HEK293 (cell line): ENCODE data around the gene RIMS1.

ENCODE experiments used
- CTCF ChIA-PET: fragments of 350-600 bp; formaldehyde crosslinking; extraction: SDS; loops from one replicate; lab custom pipeline; 2021; ENCODE audit warnings: antibody characterized with exemption; lab: Yijun Ruan, JAX
- POLR2A ChIA-PET: fragments of 300-600 bp; formaldehyde crosslinking; extraction: SDS; loops from one replicate; lab custom pipeline; 2020; ENCODE audit warnings: antibody characterized with exemption, inconsistent platforms; lab: Yijun Ruan, JAX
- H3K27ac ChIP-seq: fragments of 200-500 bp; sonication (Bioruptor generic); 2 replicates; pipeline ENCODE4 v1.5.1; 2014; ENCODE audit warnings: low read depth, low read length, control low read depth, inconsistent platforms; ENCODE audit errors: extremely low read depth
- H3K36me3 ChIP-seq, 2 experiments: fragments of 200-500 bp in 1 of 2; sonication (Bioruptor generic) in 1 of 2; 1 replicate in 1 of 2; 2 replicates in 1 of 2; pipeline ENCODE4 v1.5.1; 2014 to 2017; ENCODE audit warnings: inconsistent platforms in 2 of 2, low read length in 2 of 2; ENCODE audit not compliant: control insufficient read depth in 2 of 2, insufficient read depth in 1 of 2
- H3K4me1 ChIP-seq: fragments of 200-500 bp; sonication (Bioruptor generic); 2 replicates; pipeline ENCODE4 v1.5.1; 2014; ENCODE audit warnings: mild to moderate bottlenecking, low read length, inconsistent platforms; ENCODE audit not compliant: control insufficient read depth, insufficient read depth
- H3K4me3 ChIP-seq: 2 replicates; pipeline ENCODE4 v1.5.1; 2011; ENCODE audit warnings: low read depth, mild to moderate bottlenecking, control low read depth, low read length, moderate library complexity
- H3K9me3 ChIP-seq: fragments of 200-500 bp; sonication (Bioruptor generic); 2 replicates; pipeline ENCODE4 v1.5.1; 2014; ENCODE audit warnings: low read depth, low read length, inconsistent platforms; ENCODE audit not compliant: control insufficient read depth, insufficient read depth
- GFI1B ChIP-seq: fragments of 450-650 bp; formaldehyde crosslinking; IDR thresholded peaks from 2 replicates; pipeline ENCODE4 v1.5.1; 2016; ENCODE audit warnings: missing biosample characterization, missing genetic modification characterization
- GLIS2 ChIP-seq: fragments of 450-650 bp; formaldehyde crosslinking; IDR thresholded peaks from 2 replicates; pipeline ENCODE4 v1.5.1; 2016; ENCODE audit warnings: missing biosample characterization, missing genetic modification characterization
- HOXA7 ChIP-seq: sonication (generic); formaldehyde crosslinking; IDR thresholded peaks from 2 replicates; pipeline ENCODE4 v1.8.1; 2022; ENCODE audit warnings: missing genetic modification reagents, borderline replicate concordance
- MYNN ChIP-seq: fragments of 450-650 bp; formaldehyde crosslinking; IDR thresholded peaks from 2 replicates; pipeline ENCODE4 v1.5.1; 2016; ENCODE audit warnings: missing biosample characterization, missing genetic modification characterization, borderline replicate concordance
- OVOL3 ChIP-seq: fragments of 450-650 bp; formaldehyde crosslinking; IDR thresholded peaks from 2 replicates; pipeline ENCODE4 v1.5.1; 2016; ENCODE audit warnings: missing biosample characterization, missing genetic modification characterization
- ZNF155 ChIP-seq: fragments of 450-650 bp; formaldehyde crosslinking; IDR thresholded peaks from 2 replicates; pipeline ENCODE4 v1.5.1; 2016; ENCODE audit warnings: missing biosample characterization, missing genetic modification characterization
- ZNF16 ChIP-seq: fragments of 450-650 bp; formaldehyde crosslinking; IDR thresholded peaks from 2 replicates; pipeline ENCODE4 v1.5.1; 2016; ENCODE audit warnings: low read depth, missing biosample characterization, missing genetic modification characterization
- ZNF391 ChIP-seq: fragments of 450-650 bp; formaldehyde crosslinking; IDR thresholded peaks from 2 replicates; pipeline ENCODE4 v1.5.1; 2016; ENCODE audit warnings: low read depth, missing biosample characterization, missing genetic modification characterization, borderline replicate concordance
- ZNF423 ChIP-seq: fragments of 450-650 bp; formaldehyde crosslinking; IDR thresholded peaks from 2 replicates; pipeline ENCODE4 v1.5.1; 2016; ENCODE audit warnings: missing biosample characterization, missing genetic modification characterization
- ZNF426 ChIP-seq: fragments of 450-650 bp; formaldehyde crosslinking; IDR thresholded peaks from 2 replicates; pipeline ENCODE4 v1.5.1; 2017; ENCODE audit warnings: missing biosample characterization, missing genetic modification characterization, mild to moderate bottlenecking, inconsistent platforms, moderate library complexity
- ZNF518A ChIP-seq: fragments of 450-650 bp; formaldehyde crosslinking; conservative IDR thresholded peaks from 2 replicates; pipeline ENCODE4 v1.5.1; 2016; ENCODE audit warnings: low read depth, missing biosample characterization, missing genetic modification characterization
- ZNF768 ChIP-seq: fragments of 450-650 bp; formaldehyde crosslinking; IDR thresholded peaks from 2 replicates; pipeline ENCODE4 v1.5.1; 2018; ENCODE audit warnings: missing biosample characterization, mild to moderate bottlenecking, missing genetic modification characterization
- ZSCAN30 ChIP-seq: fragments of 450-650 bp; IDR thresholded peaks from 2 replicates; pipeline ENCODE4 v1.5.1; 2018; ENCODE audit warnings: missing biosample characterization, mild to moderate bottlenecking, missing genetic modification characterization, moderate library complexity
- TF ChIP-seq, protein P1 (sequence below): fragments of 450-650 bp; formaldehyde crosslinking; IDR thresholded peaks from 2 replicates; pipeline ENCODE4 v1.5.1; 2017; ENCODE audit warnings: missing biosample characterization, missing genetic modification characterization

Gene RIMS1

GRCh38 chr6:72418495-72418894 lies 532.1 kb downstream of the RIMS1 start:
- TF ChIP-seq ZNF768 (tag by site-specific recombination) (no peak), ZNF423 (tag by site-specific recombination) (no peak), ZNF16 (tag by site-specific recombination) (no peak), GLIS2 (tag by site-specific recombination) (no peak)
- TF ChIP-seq, all 188 proteins: peak for 0
- H3K9me3 ChIP-seq: no peaks in the 10 kb centered on the region
- no peak overlapping the region for H3K27ac ChIP-seq
- no peaks in the 10 kb centered on the region for H3K4me1 ChIP-seq
- ChIA-PET CTCF (interaction anchor here (0.6 to 1.0 kb wide), 5 partner anchors 9 to 260 kb away, joined by 3 read pairs; no protein-coding TSS in a partner anchor), POLR2A (no interaction called here)
- no peak overlapping the region for H3K4me3 ChIP-seq
- no peaks in the 10 kb centered on the region for H3K36me3 ChIP-seq

- ChIA-PET POLR2A (no interaction called here), CTCF (interaction anchor here (1.2 to 6.3 kb wide), 2 partner anchors 8 to 160 kb away, joined by 9 to 58 read pairs; no protein-coding TSS in a partner anchor)
- Histone ChIP-seq H3K4me3 (no peak overlapping the region), H3K9me3 (no peaks in the 10 kb centered on the region), H3K4me1 (no peaks in the 10 kb centered on the region), H3K36me3 (no peaks in the 10 kb centered on the region), H3K27ac (no peak overlapping the region)
- TF ChIP-seq ZSCAN30 (no peak), ZNF155 (tag by site-specific recombination) (no peak), ZNF391 (tag by site-specific recombination) (no peak)
- TF ChIP-seq, protein P1, sequence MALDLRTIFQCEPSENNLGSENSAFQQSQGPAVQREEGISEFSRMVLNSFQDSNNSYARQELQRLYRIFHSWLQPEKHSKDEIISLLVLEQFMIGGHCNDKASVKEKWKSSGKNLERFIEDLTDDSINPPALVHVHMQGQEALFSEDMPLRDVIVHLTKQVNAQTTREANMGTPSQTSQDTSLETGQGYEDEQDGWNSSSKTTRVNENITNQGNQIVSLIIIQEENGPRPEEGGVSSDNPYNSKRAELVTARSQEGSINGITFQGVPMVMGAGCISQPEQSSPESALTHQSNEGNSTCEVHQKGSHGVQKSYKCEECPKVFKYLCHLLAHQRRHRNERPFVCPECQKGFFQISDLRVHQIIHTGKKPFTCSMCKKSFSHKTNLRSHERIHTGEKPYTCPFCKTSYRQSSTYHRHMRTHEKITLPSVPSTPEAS: no peak
Measured at GRCh38 chr6:72419966-72420365, 533.6 kb downstream of the RIMS1 start.

- Histone ChIP-seq H3K4me1 (no peaks in the 10 kb centered on the region), H3K9me3 (no peaks in the 10 kb centered on the region), H3K4me3 (no peak overlapping the region), H3K27ac (no peak overlapping the region), H3K36me3 (no peaks in the 10 kb centered on the region)
- TF ChIP-seq GFI1B (tag by site-specific recombination): no peak
- no peak for TF ChIP-seq ZNF426 (tag by site-specific recombination)
- TF ChIP-seq MYNN (tag by site-specific recombination): no peak
- no peak for TF ChIP-seq ZNF768 (tag by site-specific recombination)
- no peak for TF ChIP-seq OVOL3 (tag by site-specific recombination)
- no peak for TF ChIP-seq HOXA7
- TF ChIP-seq ZNF518A (tag by site-specific recombination): no peak
- CTCF ChIA-PET: interaction anchor here (0.6 to 6.3 kb wide), 3 partner anchors 8 to 865 kb away, joined by 3 to 58 read pairs (median 9); no protein-coding TSS in a partner anchor
- POLR2A ChIA-PET: no interaction called here
Measured at GRCh38 chr6:72420409-72420808, 534.1 kb downstream of the RIMS1 start.
